GM19463 (cell line): ENCODE results near the gene VTI1A.
"Not testable (repeated sequence)": the region's sequence is repeated elsewhere in the genome, so short reads cannot be mapped to it uniquely, and the experiment has no call there.

Source experiments
- ATAC-seq: cut with Tn5 transposase; IDR thresholded peaks from one replicate; pipeline ENCODE4 v1.9.1; 2021; ENCODE audit warnings: mild to moderate bottlenecking, moderate library complexity; ENCODE audit not compliant: unreplicated experiment

The VTI1A gene

GRCh38 chr10:112539340-112539739 lies 92.3 kb downstream of the VTI1A start:
- ATAC-seq: no peak

- not testable (repeated sequence) for ATAC-seq
Measured at GRCh38 chr10:112542823-112543222, 95.8 kb downstream of the VTI1A start.

GRCh38 chr10:112546474-112546873 lies 99.5 kb downstream of the VTI1A start:
- no peak for ATAC-seq

- ATAC-seq: no peak
Measured at GRCh38 chr10:112548535-112549276, 101.7 kb downstream of the VTI1A start.

- no peak for ATAC-seq
Measured at GRCh38 chr10:112552593-112553110, 105.6 kb downstream of the VTI1A start.

GRCh38 chr10:112553315-112553714 lies 106.3 kb downstream of the VTI1A start:
- ATAC-seq: no peak

GRCh38 chr10:112554263-112554662 lies 107.2 kb downstream of the VTI1A start:
- no peak for ATAC-seq

- no peak for ATAC-seq
Measured at GRCh38 chr10:112557197-112557596, 110.2 kb downstream of the VTI1A start.

GRCh38 chr10:112558476-112559142 lies 111.6 kb downstream of the VTI1A start:
- no peak for ATAC-seq

GRCh38 chr10:112559349-112559748 lies 112.3 kb downstream of the VTI1A start:
- ATAC-seq: no peak

GRCh38 chr10:112562122-112562521 lies 115.1 kb downstream of the VTI1A start:
- ATAC-seq: no peak

- no peak for ATAC-seq
Measured at GRCh38 chr10:112562809-112563663, 116.0 kb downstream of the VTI1A start.

- ATAC-seq: no peak
Measured at GRCh38 chr10:112564337-112564736, 117.3 kb downstream of the VTI1A start.

- no peak for ATAC-seq
Measured at GRCh38 chr10:112565434-112566053, 118.5 kb downstream of the VTI1A start.

GRCh38 chr10:112570585-112570984 lies 123.6 kb downstream of the VTI1A start:
- ATAC-seq: no peak

GRCh38 chr10:112579578-112579977 lies 132.6 kb downstream of the VTI1A start:
- no peak for ATAC-seq

GRCh38 chr10:112580267-112580666 lies 133.3 kb downstream of the VTI1A start:
- no peak for ATAC-seq

GRCh38 chr10:112581921-112582320 lies 134.9 kb downstream of the VTI1A start:
- ATAC-seq: no peak

- ATAC-seq: no peak
Measured at GRCh38 chr10:112583236-112583939, 136.4 kb downstream of the VTI1A start.

- ATAC-seq: no peak
Measured at GRCh38 chr10:112584276-112584675, 137.3 kb downstream of the VTI1A start.
